ENCODE data around the gene SHISA9. TPM values are rescaled to one million over a fixed set of nuclear protein-coding genes. Genes with fewer than 3 reads are reported as not detected.

The SHISA9 gene
- total and polyA plus RNA-seq, 2 experiments from 2014 or later: 0.83 to 1.3 TPM

GRCh38 chr16:13207151-13207550, 305.8 kb downstream of the SHISA9 start:
- no peaks in the 10 kb centered on the region for H3K79me2 ChIP-seq
- DNase-seq (ENCODE audit: low spot score): no peak
- no peaks in the 10 kb centered on the region for H3K9me2 ChIP-seq (replicated peaks; ENCODE audit: insufficient read depth)
- H4K20me1 ChIP-seq (ENCODE audit: insufficient read depth, poor library complexity, severe bottlenecking): no peaks in the 10 kb centered on the region
- no peak overlapping the region for H3K4me2 ChIP-seq
- no peaks in the 10 kb centered on the region for H3K27me3 ChIP-seq
- 91% methylated on average over 5 of the region's 5 CpGs for WGBS (ENCODE audit: low lambda C conversion rate, missing lambda C conversion rate)
- no peak overlapping the region for H3K4me3 ChIP-seq
- no peaks in the 10 kb centered on the region for H3K36me3 ChIP-seq (replicated peaks; ENCODE audit: insufficient read depth, low read depth)
- no peak overlapping the region for H2AFZ ChIP-seq
- TF ChIP-seq EZH2phosphoT487 (IDR thresholded peaks at IDR 0.05; ENCODE audit: low read depth, severe bottlenecking, unreplicated experiment) (no peak), CTCF (IDR thresholded peaks at IDR 0.05; ENCODE audit: poor library complexity) (no peak), EZH2 (IDR thresholded peaks at IDR 0.05; ENCODE audit: borderline replicate concordance) (no peak)
- no peak overlapping the region for H3K27ac ChIP-seq
- H3K4me1 ChIP-seq (ENCODE audit: insufficient read depth): no peaks in the 10 kb centered on the region
- H3K9me3 ChIP-seq (ENCODE audit: low read depth): no peaks in the 10 kb centered on the region

- no peak for DNase-seq (ENCODE audit: low spot score)
- no peak overlapping the region for H3K4me2 ChIP-seq
- H3K4me1 ChIP-seq (ENCODE audit: insufficient read depth): no peaks in the 10 kb centered on the region
- H3K9me2 ChIP-seq (replicated peaks; ENCODE audit: insufficient read depth): no peaks in the 10 kb centered on the region
- no peaks in the 10 kb centered on the region for H3K36me3 ChIP-seq (replicated peaks; ENCODE audit: insufficient read depth, low read depth)
- no peaks in the 10 kb centered on the region for H3K79me2 ChIP-seq
- H3K27me3 ChIP-seq: no peaks in the 10 kb centered on the region
- no peaks in the 10 kb centered on the region for H3K9me3 ChIP-seq (ENCODE audit: low read depth)
- H2AFZ ChIP-seq: no peak overlapping the region
- no peak overlapping the region for H3K27ac ChIP-seq
- TF ChIP-seq CTCF (IDR thresholded peaks at IDR 0.05; ENCODE audit: poor library complexity) (no peak), EZH2 (IDR thresholded peaks at IDR 0.05; ENCODE audit: borderline replicate concordance) (no peak), EZH2phosphoT487 (IDR thresholded peaks at IDR 0.05; ENCODE audit: low read depth, severe bottlenecking, unreplicated experiment) (no peak)
- no peak overlapping the region for H3K4me3 ChIP-seq
- H4K20me1 ChIP-seq (ENCODE audit: insufficient read depth, poor library complexity, severe bottlenecking): no peaks in the 10 kb centered on the region
- WGBS (ENCODE audit: low lambda C conversion rate, missing lambda C conversion rate): 96% methylated on average over 1 of the region's 1 CpG
Measured at GRCh38 chr16:13223666-13224065, 322.3 kb downstream of the SHISA9 start.

- H3K79me2 ChIP-seq: no peaks in the 10 kb centered on the region
- no peak overlapping the region for H3K27ac ChIP-seq
- no peaks in the 10 kb centered on the region for H3K9me3 ChIP-seq (ENCODE audit: low read depth)
- H2AFZ ChIP-seq: no peak overlapping the region
- H3K4me1 ChIP-seq (ENCODE audit: insufficient read depth): no peaks in the 10 kb centered on the region
- no peak overlapping the region for H3K4me2 ChIP-seq
- H3K4me3 ChIP-seq: no peak overlapping the region
- H3K27me3 ChIP-seq: no peaks in the 10 kb centered on the region
- no peaks in the 10 kb centered on the region for H3K36me3 ChIP-seq (replicated peaks; ENCODE audit: insufficient read depth, low read depth)
- H3K9me2 ChIP-seq (replicated peaks; ENCODE audit: insufficient read depth): no peaks in the 10 kb centered on the region
- no peaks in the 10 kb centered on the region for H4K20me1 ChIP-seq (ENCODE audit: insufficient read depth, poor library complexity, severe bottlenecking)
- WGBS (ENCODE audit: low lambda C conversion rate, missing lambda C conversion rate): 88% methylated on average over 6 of the region's 6 CpGs
- no peak for DNase-seq (ENCODE audit: low spot score)
- TF ChIP-seq EZH2phosphoT487 (IDR thresholded peaks at IDR 0.05; ENCODE audit: low read depth, severe bottlenecking, unreplicated experiment): no peak
- no peak for TF ChIP-seq EZH2 (IDR thresholded peaks at IDR 0.05; ENCODE audit: borderline replicate concordance)
- TF ChIP-seq CTCF (IDR thresholded peaks at IDR 0.05; ENCODE audit: poor library complexity): no peak
Measured at GRCh38 chr16:13229039-13229438, 327.6 kb downstream of the SHISA9 start.

- WGBS (ENCODE audit: low lambda C conversion rate, missing lambda C conversion rate): 76% methylated on average over 4 of the region's 4 CpGs
- Histone ChIP-seq H4K20me1 (ENCODE audit: insufficient read depth, poor library complexity, severe bottlenecking) (no peaks in the 10 kb centered on the region), H3K9me2 (replicated peaks; ENCODE audit: insufficient read depth) (no peaks in the 10 kb centered on the region), H3K36me3 (replicated peaks; ENCODE audit: insufficient read depth, low read depth) (no peaks in the 10 kb centered on the region), H3K27ac (no peak overlapping the region), H3K4me3 (no peak overlapping the region), H2AFZ (no peak overlapping the region), H3K27me3 (no peaks in the 10 kb centered on the region), H3K4me1 (ENCODE audit: insufficient read depth) (no peaks in the 10 kb centered on the region), H3K9me3 (ENCODE audit: low read depth) (no peaks in the 10 kb centered on the region), H3K4me2 (no peak overlapping the region), H3K79me2 (no peaks in the 10 kb centered on the region)
- no peak for TF ChIP-seq EZH2phosphoT487 (IDR thresholded peaks at IDR 0.05; ENCODE audit: low read depth, severe bottlenecking, unreplicated experiment)
- no peak for TF ChIP-seq CTCF (IDR thresholded peaks at IDR 0.05; ENCODE audit: poor library complexity)
- no peak for TF ChIP-seq EZH2 (IDR thresholded peaks at IDR 0.05; ENCODE audit: borderline replicate concordance)
- DNase-seq (ENCODE audit: low spot score): no peak
Measured at GRCh38 chr16:13231365-13231764, 330.0 kb downstream of the SHISA9 start.

All from hepatocyte (in vitro differentiated cells).